K562 (cell line): ENCODE measurements around the gene ZNF407. TPM values are rescaled to one million over a fixed set of nuclear protein-coding genes. Genes with fewer than 3 reads are reported as not detected.

Experiments used
- ATAC-seq: fragments of 200-7000 bp; cut with Tn5 transposase; 3 replicates; pipeline ENCODE4 v1.9.1; 2020; ENCODE audit warnings: moderate library complexity
- BruUV-seq: library from RNA; stranded (reverse); fragments of 400-500 nt; replicated peaks from 2 replicates; lab custom pipeline; 2021; lab: Mats Ljungman, UMichigan
- CTCF ChIA-PET: fragments of 300-600 bp; formaldehyde crosslinking; extraction: SDS; loops from one replicate; lab custom pipeline; 2021; ENCODE audit warnings: low intra/inter-chr PET ratio; lab: Yijun Ruan, JAX
- POLR2A ChIA-PET: fragments of 300-600, 350-650 bp; sonication (Branson Sonifier 250); formaldehyde crosslinking; extraction: SDS; loops from one replicate; lab custom pipeline; 2021; ENCODE audit warnings: antibody characterized with exemption, inconsistent platforms; lab: Yijun Ruan, JAX
- DNase-seq, 4 experiments: peaks; one replicate each; pipeline versions ENCODE4 v3.0.0 to v3.0.0-alpha.2; 2011 to 2018; ENCODE audit warnings: low spot score in 3 of 4, mixed read lengths in 3 of 4; ENCODE audit errors: extremely low read depth in 1 of 4
- FAIRE-seq: peaks from 2 replicates; lab custom pipeline; 2011; peaks lifted over from hg19 to GRCh38; lab: Jason Lieb, UNC
- H2AFZ ChIP-seq: 2 replicates; pipeline ENCODE4 v1.6.0; 2011; ENCODE audit warnings: low read depth, low read length, control low read depth, inconsistent platforms
- H3K27ac ChIP-seq: fragments of 200-600 bp; 3 replicates; pipeline ENCODE4 v1.8.0; 2011; ENCODE audit warnings: low read depth, mild to moderate bottlenecking, control low read depth, inconsistent platforms, low read length, moderate library complexity, mixed read lengths; ENCODE audit errors: extremely low read depth
- H3K27me3 ChIP-seq, 2 experiments: fragments of 300-600 bp in 1 of 2; 2 replicates in 1 of 2; 3 replicates in 1 of 2; pipeline versions ENCODE4 v1.6.0 to v1.8.0; 2011; ENCODE audit warnings: inconsistent platforms in 2 of 2, low read length in 2 of 2, mild to moderate bottlenecking in 1 of 2, mixed read lengths in 1 of 2, moderate library complexity in 1 of 2; ENCODE audit not compliant: control insufficient read depth in 2 of 2, insufficient read depth in 2 of 2
- H3K36me3 ChIP-seq: fragments of 300-600 bp; 3 replicates; pipeline ENCODE4 v1.8.0; 2011; ENCODE audit warnings: mild to moderate bottlenecking, low read length, inconsistent platforms; ENCODE audit not compliant: control insufficient read depth, insufficient read depth
- H3K4me1 ChIP-seq, 2 experiments: fragments of 200-600 bp in 1 of 2; replicated peaks in 1 of 2; 2 replicates in 1 of 2; 3 replicates in 1 of 2; pipeline versions ENCODE4 v1.5.1 to v1.8.0; 2011; ENCODE audit warnings: inconsistent platforms in 2 of 2, low read length in 2 of 2, mild to moderate bottlenecking in 1 of 2, mixed read lengths in 1 of 2, moderate library complexity in 1 of 2; ENCODE audit not compliant: control insufficient read depth in 2 of 2, insufficient read depth in 2 of 2
- H3K4me2 ChIP-seq: 2 replicates; pipeline ENCODE4 v1.6.1; 2011; ENCODE audit warnings: low read length, control low read depth, inconsistent platforms, mixed read lengths; ENCODE audit not compliant: insufficient read depth
- H3K4me3 ChIP-seq: fragments of 200-600 bp; sonication (generic), shearing (Covaris generic); 2 replicates; pipeline ENCODE4 v1.5.1; 2016; ENCODE audit warnings: control low read depth, inconsistent platforms
- H3K79me2 ChIP-seq: fragments of 200-600 bp; 3 replicates; pipeline ENCODE4 v1.8.0; 2011; ENCODE audit warnings: low read length, inconsistent platforms; ENCODE audit not compliant: control insufficient read depth, insufficient read depth
- H3K9ac ChIP-seq, 2 experiments: 2 replicates each; pipeline versions ENCODE4 v1.6.0 to v1.6.1; 2011; ENCODE audit warnings: low read depth in 2 of 2, low read length in 2 of 2, control low read depth in 1 of 2, inconsistent platforms in 1 of 2, mild to moderate bottlenecking in 1 of 2, mixed read lengths in 1 of 2; ENCODE audit not compliant: insufficient read depth in 1 of 2
- H3K9me1 ChIP-seq: one replicate; pipeline ENCODE4 v1.6.0; 2011; ENCODE audit warnings: inconsistent platforms, mild to moderate bottlenecking, low read length, moderate library complexity; ENCODE audit not compliant: control insufficient read depth, insufficient read depth
- H3K9me3 ChIP-seq: replicated peaks from 2 replicates; pipeline ENCODE4 v1.5.1; 2011; ENCODE audit warnings: low read depth, low read length, inconsistent platforms; ENCODE audit not compliant: control insufficient read depth, insufficient read depth
- H4K20me1 ChIP-seq: replicated peaks from 2 replicates; pipeline ENCODE4 v1.6.1; 2011; ENCODE audit warnings: low read length, inconsistent platforms, mixed read lengths; ENCODE audit not compliant: control insufficient read depth, insufficient read depth
- FOXJ2 ChIP-seq: fragments of 200-800 bp; sonication (Bioruptor generic); IDR thresholded peaks from 2 replicates; pipeline ENCODE4 v1.6.1; 2016; ENCODE audit warnings: missing genetic modification characterization, missing compliant biosample characterization
- SRSF1 ChIP-seq: fragments of 200-400 bp; formaldehyde crosslinking; IDR thresholded peaks from 2 replicates; pipeline ENCODE4 v1.6.1; 2017; ENCODE audit warnings: mild to moderate bottlenecking, low read depth, low read length, moderate library complexity
- WGBS: fragments of 100-300 bp; shearing (Covaris generic); methylation state at CpG from one replicate; pipeline ENCODE4 v1.1.6; 2016; ENCODE audit warnings: low coverage, mixed read lengths; ENCODE audit not compliant: insufficient coverage; ENCODE audit errors: missing lambda C conversion rate; 5-methylcytosine and 5-hydroxymethylcytosine counted together
- in situ Hi-C: fragments of 300-500 bp; cut with MboI; formaldehyde crosslinking; loops from 4 replicates; pipeline ENCODE4 v1.15.0; 2018; ENCODE audit warnings: inconsistent platforms, mixed read lengths
- intact Hi-C: fragments of 100-400 bp; cut with micrococcal nuclease; formaldehyde crosslinking; loops from 2 replicates; pipeline ENCODE4 v1.14.2; 2022
- polyA plus RNA-seq, 8 experiments: library from polyadenylated mRNA; depleted of rRNA in 4 of 8; stranded (reverse) in 5 of 8; unstranded in 3 of 8; fragments of >200 nt; fragmentation: Nextera tagmentation in 2 of 8; fragmentation: Illumina TruSeq in 1 of 8; extraction: Ambion mirVana in 2 of 8; extraction: Trizol in 1 of 8; gene quantifications; 2 replicates each; pipeline versions ENCODE4 v1.2.1 to v1.2.3, GENCODE V29; 2011 to 2014; ENCODE audit warnings: inconsistent platforms in 1 of 8, missing spikeins in 1 of 8
- total RNA-seq, 7 experiments: library from RNA; depleted of rRNA in 6 of 7; stranded (reverse); fragments of >200 nt in 6 of 7; fragmentation: Illumina TruSeq in 2 of 7; extraction: Trizol in 2 of 7; gene quantifications; 2 replicates each; pipeline versions ENCODE4 v1.2.1 to v1.2.3, GENCODE V29; 2011 to 2021; ENCODE audit warnings: low replicate concordance in 1 of 7
- TF ChIP-seq, protein P1 (sequence below): fragments of 450-650 bp; formaldehyde crosslinking; IDR thresholded peaks from 2 replicates; pipeline ENCODE4 v1.4.0; 2022; ENCODE audit warnings: mild to moderate bottlenecking, moderate library complexity
- TF ChIP-seq, protein P2 (sequence below): fragments of 450-650 bp; IDR thresholded peaks from 2 replicates; pipeline ENCODE4 v1.6.1; 2018; ENCODE audit warnings: mild to moderate bottlenecking, low read depth; ENCODE audit not compliant: partially characterized antibody
- TF ChIP-seq, protein P3 (sequence below): sonication (generic); formaldehyde crosslinking; IDR thresholded peaks from 2 replicates; pipeline ENCODE4 v1.8.1; 2023; ENCODE audit warnings: mild to moderate bottlenecking, missing genetic modification reagents, moderate library complexity

The ZNF407 gene
- total and polyA plus RNA-seq, 9 of the 15 experiments (the other 6 are each of a cell fraction or from before 2014, with no cell fraction given): 0.21 to 5.4 (median 2.3) TPM

DNA sequence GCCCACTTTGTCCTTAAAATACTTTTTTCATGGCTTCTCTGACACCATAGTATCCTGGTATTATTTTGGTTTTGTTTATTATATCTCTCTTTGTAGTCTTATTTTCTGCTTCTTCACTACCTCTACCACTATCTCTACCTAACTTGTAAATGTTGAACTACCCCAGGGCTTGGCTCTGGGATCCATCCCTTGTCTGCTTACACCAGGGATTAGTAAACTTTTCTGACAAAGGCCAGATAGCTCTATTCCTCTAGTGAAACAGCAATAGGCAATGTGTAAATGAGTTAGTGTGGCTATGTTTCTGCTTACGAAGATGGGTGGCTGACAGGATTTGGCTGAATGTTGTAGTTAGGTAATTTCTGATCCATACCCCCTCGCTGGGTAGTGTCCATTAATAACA is 76.8 kb downstream of the ZNF407 start (continued):
- TF ChIP-seq, protein P1, sequence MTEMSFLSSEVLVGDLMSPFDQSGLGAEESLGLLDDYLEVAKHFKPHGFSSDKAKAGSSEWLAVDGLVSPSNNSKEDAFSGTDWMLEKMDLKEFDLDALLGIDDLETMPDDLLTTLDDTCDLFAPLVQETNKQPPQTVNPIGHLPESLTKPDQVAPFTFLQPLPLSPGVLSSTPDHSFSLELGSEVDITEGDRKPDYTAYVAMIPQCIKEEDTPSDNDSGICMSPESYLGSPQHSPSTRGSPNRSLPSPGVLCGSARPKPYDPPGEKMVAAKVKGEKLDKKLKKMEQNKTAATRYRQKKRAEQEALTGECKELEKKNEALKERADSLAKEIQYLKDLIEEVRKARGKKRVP: no peak
- no peak for TF ChIP-seq FOXJ2
- TF ChIP-seq, protein P2, sequence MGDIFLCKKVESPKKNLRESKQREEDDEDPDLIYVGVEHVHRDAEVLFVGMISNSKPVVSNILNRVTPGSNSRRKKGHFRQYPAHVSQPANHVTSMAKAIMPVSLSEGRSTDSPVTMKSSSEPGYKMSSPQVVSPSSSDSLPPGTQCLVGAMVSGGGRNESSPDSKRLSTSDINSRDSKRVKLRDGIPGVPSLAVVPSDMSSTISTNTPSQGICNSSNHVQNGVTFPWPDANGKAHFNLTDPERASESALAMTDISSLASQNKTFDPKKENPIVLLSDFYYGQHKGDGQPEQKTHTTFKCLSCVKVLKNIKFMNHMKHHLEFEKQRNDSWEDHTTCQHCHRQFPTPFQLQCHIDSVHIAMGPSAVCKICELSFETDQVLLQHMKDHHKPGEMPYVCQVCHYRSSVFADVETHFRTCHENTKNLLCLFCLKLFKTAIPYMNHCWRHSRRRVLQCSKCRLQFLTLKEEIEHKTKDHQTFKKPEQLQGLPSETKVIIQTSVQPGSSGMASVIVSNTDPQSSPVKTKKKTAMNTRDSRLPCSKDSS: no peak
- TF ChIP-seq, protein P3, sequence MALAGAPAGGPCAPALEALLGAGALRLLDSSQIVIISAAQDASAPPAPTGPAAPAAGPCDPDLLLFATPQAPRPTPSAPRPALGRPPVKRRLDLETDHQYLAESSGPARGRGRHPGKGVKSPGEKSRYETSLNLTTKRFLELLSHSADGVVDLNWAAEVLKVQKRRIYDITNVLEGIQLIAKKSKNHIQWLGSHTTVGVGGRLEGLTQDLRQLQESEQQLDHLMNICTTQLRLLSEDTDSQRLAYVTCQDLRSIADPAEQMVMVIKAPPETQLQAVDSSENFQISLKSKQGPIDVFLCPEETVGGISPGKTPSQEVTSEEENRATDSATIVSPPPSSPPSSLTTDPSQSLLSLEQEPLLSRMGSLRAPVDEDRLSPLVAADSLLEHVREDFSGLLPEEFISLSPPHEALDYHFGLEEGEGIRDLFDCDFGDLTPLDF (CRISPR knock-in tag): no peak

DNA sequence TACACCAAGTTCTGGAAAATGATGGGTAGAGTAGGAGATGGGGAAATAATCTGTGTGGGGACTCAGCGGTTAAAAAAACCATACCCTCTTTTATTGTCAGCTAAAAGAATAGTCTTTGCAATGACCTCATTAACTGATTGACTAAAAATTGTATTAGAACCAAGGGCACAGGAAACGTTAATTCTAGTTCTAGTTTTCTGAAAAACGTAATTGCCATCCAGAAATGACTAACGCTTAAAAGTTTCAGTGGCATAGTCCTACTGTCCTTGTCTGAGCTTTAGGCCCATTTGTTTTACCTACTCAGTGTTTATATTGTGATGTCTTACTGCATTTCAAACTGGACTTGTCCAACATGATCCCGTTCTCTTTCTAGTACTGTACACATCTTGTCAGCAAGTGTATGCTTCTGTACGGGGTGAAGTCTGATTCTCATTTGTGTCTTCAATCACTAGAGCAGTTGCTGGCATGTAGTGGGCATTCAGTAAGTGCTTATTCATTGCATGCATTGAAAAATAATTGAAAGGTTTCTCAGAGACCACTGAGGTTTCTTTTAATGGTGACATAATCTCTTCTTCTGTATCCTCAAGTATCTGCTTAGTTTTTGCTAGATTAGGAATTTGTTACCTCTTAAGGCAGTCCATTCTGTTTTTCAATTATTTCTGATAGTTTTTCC is 81.5 kb downstream of the ZNF407 start:
- ATAC-seq: no peak
- no peaks in the 10 kb centered on the region for H3K36me3 ChIP-seq
- no peak overlapping the region for H3K4me2 ChIP-seq
- no peaks in the 10 kb centered on the region for H3K27me3 ChIP-seq
- H3K4me1 ChIP-seq: no peaks in the 10 kb centered on the region
- ChIA-PET CTCF (no interaction called here), POLR2A (no interaction called here)
- intact Hi-C loops (no loop called here), in situ Hi-C loops (no loop called here)
- WGBS: 70% methylated on average over 6 of the region's 6 CpGs
- no peak for FAIRE-seq
- H3K9ac ChIP-seq: no peak overlapping the region
- no TSS peak for BruUV-seq
- H3K27ac ChIP-seq: no peak overlapping the region
- no peaks in the 10 kb centered on the region for H3K79me2 ChIP-seq
- no peak overlapping the region for H2AFZ ChIP-seq
- no peaks in the 10 kb centered on the region for H3K9me1 ChIP-seq
- no peaks in the 10 kb centered on the region for H3K9me3 ChIP-seq
- H4K20me1 ChIP-seq: no peaks in the 10 kb centered on the region
- no peak overlapping the region for H3K4me3 ChIP-seq
- no peak for DNase-seq
- no peak for TF ChIP-seq SRSF1
